Mesendoderm (in vitro differentiated cells): ENCODE measurements around the gene SH2D4B.

Experiments used
- DNase-seq: peaks from one replicate; pipeline ENCODE4 v3.0.0; 2013
- H2AK5ac ChIP-seq: 2 replicates; pipeline ENCODE4 v1.6.1; 2013; ENCODE audit warnings: low read length, inconsistent platforms
- H2BK120ac ChIP-seq: 2 replicates; pipeline ENCODE4 v1.6.1; 2013; ENCODE audit warnings: low read depth, mild to moderate bottlenecking, low read length, moderate library complexity, mixed read lengths
- H2BK15ac ChIP-seq: replicated peaks from 2 replicates; pipeline ENCODE4 v1.6.1; 2013; ENCODE audit warnings: low read depth, mild to moderate bottlenecking, moderate library complexity
- H2BK5ac ChIP-seq: 2 replicates; pipeline ENCODE4 v1.6.1; 2013; ENCODE audit warnings: low read length, inconsistent platforms
- H3K18ac ChIP-seq: 2 replicates; pipeline ENCODE4 v1.6.1; 2013; ENCODE audit warnings: mild to moderate bottlenecking, low read length, mixed read lengths
- H3K23ac ChIP-seq: one replicate; pipeline ENCODE4 v1.6.1; 2013; ENCODE audit warnings: low read length
- H3K27ac ChIP-seq: 2 replicates; pipeline ENCODE4 v1.5.1; 2013; ENCODE audit warnings: low read depth, mild to moderate bottlenecking, inconsistent platforms, low read length, moderate library complexity
- H3K27me3 ChIP-seq: 2 replicates; pipeline ENCODE4 v1.6.1; 2013; ENCODE audit warnings: low read length, control low read depth, mild to moderate bottlenecking, inconsistent platforms; ENCODE audit not compliant: insufficient read depth, poor library complexity
- H3K36me3 ChIP-seq: 2 replicates; pipeline ENCODE4 v1.6.1; 2013; ENCODE audit warnings: low read length, inconsistent platforms; ENCODE audit not compliant: control insufficient read depth, insufficient read depth
- H3K4ac ChIP-seq: one replicate; pipeline ENCODE4 v1.6.1; 2013; ENCODE audit warnings: low read depth, mild to moderate bottlenecking, low read length, moderate library complexity
- H3K4me1 ChIP-seq: 2 replicates; pipeline ENCODE4 v1.6.1; 2013; ENCODE audit warnings: low read depth, low read length, inconsistent platforms; ENCODE audit not compliant: control insufficient read depth
- H3K4me2 ChIP-seq: 2 replicates; pipeline ENCODE4 v1.6.1; 2013; ENCODE audit warnings: low read length
- H3K4me3 ChIP-seq: 2 replicates; pipeline ENCODE4 v1.5.1; 2013; ENCODE audit warnings: mild to moderate bottlenecking, low read length
- H3K56ac ChIP-seq: one replicate; pipeline ENCODE4 v1.6.1; 2013; ENCODE audit warnings: low read length
- H3K79me1 ChIP-seq: 2 replicates; pipeline ENCODE4 v1.6.1; 2013; ENCODE audit warnings: low read length, inconsistent platforms
- H3K79me2 ChIP-seq: 2 replicates; pipeline ENCODE4 v1.6.1; 2013; ENCODE audit warnings: mild to moderate bottlenecking, low read length; ENCODE audit not compliant: control insufficient read depth, insufficient read depth
- H3K9ac ChIP-seq: 2 replicates; pipeline ENCODE4 v1.6.1; 2013; ENCODE audit warnings: low read length, inconsistent platforms
- H4K5ac ChIP-seq: one replicate; pipeline ENCODE4 v1.6.1; 2013; ENCODE audit warnings: low read length
- H4K8ac ChIP-seq: one replicate; pipeline ENCODE4 v1.6.1; 2013; ENCODE audit warnings: low read depth, mild to moderate bottlenecking, control low read depth, low read length, moderate library complexity
- WGBS: extraction: QIAGEN DNeasy Blood & Tissue Kit; methylation state at CpG from one replicate; pipeline ENCODE4 v1.1.7; 2013; ENCODE audit warnings: low lambda C conversion rate, missing lambda C conversion rate; ENCODE audit not compliant: insufficient coverage; ENCODE audit errors: extremely low coverage; 5-methylcytosine and 5-hydroxymethylcytosine counted together

SH2D4B gene

DNA sequence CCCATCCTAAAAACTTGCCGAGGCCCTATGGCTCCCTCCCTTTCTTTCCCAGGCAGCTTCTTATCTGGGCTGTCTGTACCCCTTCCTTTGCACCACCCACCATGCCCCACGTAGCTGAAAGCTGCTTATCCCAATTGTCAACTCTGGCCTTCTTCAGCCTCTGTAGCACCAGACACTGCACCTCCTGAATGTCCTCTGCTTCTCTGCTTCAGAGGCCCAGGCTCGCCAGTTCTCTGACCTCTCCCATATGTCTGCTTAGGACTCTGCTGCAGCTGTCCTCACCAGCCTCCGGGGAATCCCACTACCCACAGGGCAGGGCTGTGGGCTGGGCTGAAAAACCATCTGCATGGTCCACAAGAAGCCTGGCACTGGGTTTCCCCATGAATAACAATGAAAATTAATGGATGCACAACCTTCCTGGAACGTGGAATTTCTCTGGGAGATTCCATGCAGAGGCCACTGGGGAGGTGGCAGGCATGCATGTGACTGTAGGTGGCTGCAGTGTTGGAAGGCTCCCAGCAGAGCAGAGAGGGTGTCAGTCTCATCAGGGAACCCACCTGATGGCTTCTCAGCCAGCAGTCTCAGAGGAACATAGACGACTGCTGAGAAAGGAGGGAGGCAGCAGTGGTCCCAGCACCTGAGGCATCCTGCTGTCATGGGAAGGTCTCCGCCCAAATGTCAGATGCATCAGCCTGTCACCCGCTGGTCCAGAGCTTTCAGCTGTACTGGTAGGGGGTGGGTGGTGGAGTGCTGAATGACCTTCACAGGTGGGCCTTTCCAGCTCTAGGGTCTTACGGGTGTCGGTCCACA is 16.8 kb upstream of the SH2D4B start:
- peaks cover 1% of the 10 kb centered on the region for H3K36me3 ChIP-seq
- no peaks in the 10 kb centered on the region for H3K4me1 ChIP-seq
- no peaks in the 10 kb centered on the region for H3K27me3 ChIP-seq
- no peak overlapping the region for H3K18ac ChIP-seq
- H3K27ac ChIP-seq, result no peak overlapping the region
- no peak for DNase-seq
- H3K4me3 ChIP-seq, result no peak overlapping the region
- H4K5ac ChIP-seq, result no peak overlapping the region
- H2BK15ac ChIP-seq, result no peak overlapping the region
- H3K56ac ChIP-seq, result no peak overlapping the region
- H3K9ac ChIP-seq, result no peak overlapping the region
- H4K8ac ChIP-seq, result no peak overlapping the region
- H2BK120ac ChIP-seq, result no peak overlapping the region
- no peak overlapping the region for H2BK5ac ChIP-seq
- no peak overlapping the region for H3K4me2 ChIP-seq
- WGBS, result no CpG with 5 or more reads among the region's 10 CpGs
- H3K79me1 ChIP-seq, result no peaks in the 10 kb centered on the region
- no peak overlapping the region for H3K4ac ChIP-seq
- no peak overlapping the region for H3K23ac ChIP-seq
- no peak overlapping the region for H2AK5ac ChIP-seq
- no peaks in the 10 kb centered on the region for H3K79me2 ChIP-seq

DNA sequence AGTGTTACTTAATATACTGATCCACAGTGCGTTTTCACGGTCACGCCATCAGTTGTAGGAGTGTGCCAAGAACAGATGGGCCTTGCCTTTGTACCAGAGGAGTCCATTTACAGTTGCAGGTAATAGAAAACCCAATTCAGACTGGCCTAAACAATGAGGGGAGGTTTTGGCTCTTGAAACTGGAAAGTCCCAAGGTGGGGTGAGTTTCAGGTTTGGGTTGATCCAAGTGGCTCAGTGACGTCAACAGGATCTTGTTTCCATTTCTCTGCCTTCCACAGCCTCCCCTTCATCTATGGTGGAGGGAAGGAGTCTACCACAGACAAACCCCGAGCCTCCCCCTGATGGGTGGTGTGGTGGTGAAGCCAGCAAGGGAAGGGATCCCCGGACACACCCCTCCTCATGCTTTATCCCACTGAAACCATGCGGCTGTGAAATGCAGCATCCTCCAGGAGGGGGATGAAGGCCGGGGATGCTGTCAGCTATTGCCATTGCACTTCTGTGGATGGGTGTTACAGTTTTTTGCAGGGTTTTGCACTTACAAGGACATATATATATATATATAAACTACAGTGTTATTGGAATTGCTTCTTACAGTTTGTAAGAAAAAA is 14.8 kb upstream of the SH2D4B start:
- H3K4me3 ChIP-seq, result no peak overlapping the region
- H3K4ac ChIP-seq, result no peak overlapping the region
- no peak for DNase-seq
- H3K4me2 ChIP-seq, result no peak overlapping the region
- no peaks in the 10 kb centered on the region for H3K27me3 ChIP-seq
- no peak overlapping the region for H3K27ac ChIP-seq
- H3K36me3 ChIP-seq, result peaks cover 1% of the 10 kb centered on the region
- H2BK120ac ChIP-seq, result no peak overlapping the region
- H4K8ac ChIP-seq, result no peak overlapping the region
- H3K56ac ChIP-seq, result no peak overlapping the region
- no peaks in the 10 kb centered on the region for H3K79me1 ChIP-seq
- no peak overlapping the region for H3K23ac ChIP-seq
- no peaks in the 10 kb centered on the region for H3K4me1 ChIP-seq
- no CpG with 5 or more reads among the region's 8 CpGs for WGBS
- no peak overlapping the region for H4K5ac ChIP-seq
- H3K79me2 ChIP-seq, result no peaks in the 10 kb centered on the region
- H2BK15ac ChIP-seq, result no peak overlapping the region
- no peak overlapping the region for H3K9ac ChIP-seq
- H2BK5ac ChIP-seq, result no peak overlapping the region
- no peak overlapping the region for H2AK5ac ChIP-seq
- no peak overlapping the region for H3K18ac ChIP-seq

DNA sequence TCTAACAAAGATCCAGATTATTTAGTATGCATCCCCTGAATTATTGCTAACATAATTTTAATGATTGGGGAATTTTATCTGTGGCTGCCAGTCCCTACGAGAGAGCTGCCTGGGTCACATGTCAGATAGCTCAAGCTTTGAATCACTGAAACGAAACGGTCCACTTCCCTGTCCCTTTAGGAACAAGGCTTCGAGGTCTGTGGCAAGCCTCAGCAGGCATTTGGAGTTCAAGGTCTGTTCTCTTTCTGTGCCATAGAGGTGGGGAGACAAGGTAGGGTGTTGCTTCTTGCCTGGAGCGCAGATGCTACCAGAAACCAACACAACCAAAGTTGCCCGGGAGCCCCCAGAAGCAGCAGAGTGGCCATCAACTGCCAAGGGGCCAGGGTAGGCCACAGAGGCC is 13.9 kb upstream of the SH2D4B start:
- H3K79me1 ChIP-seq, result no peaks in the 10 kb centered on the region
- H4K8ac ChIP-seq, result no peak overlapping the region
- no peaks in the 10 kb centered on the region for H3K36me3 ChIP-seq
- no peak for DNase-seq
- H3K9ac ChIP-seq, result no peak overlapping the region
- H3K4ac ChIP-seq, result no peak overlapping the region
- no peak overlapping the region for H3K4me3 ChIP-seq
- H4K5ac ChIP-seq, result no peak overlapping the region
- H2BK15ac ChIP-seq, result no peak overlapping the region
- H2AK5ac ChIP-seq, result no peak overlapping the region
- H3K27me3 ChIP-seq, result no peaks in the 10 kb centered on the region
- WGBS, result no CpG with 5 or more reads among the region's 6 CpGs
- no peak overlapping the region for H2BK120ac ChIP-seq
- no peak overlapping the region for H3K4me2 ChIP-seq
- no peak overlapping the region for H2BK5ac ChIP-seq
- H3K4me1 ChIP-seq, result no peaks in the 10 kb centered on the region
- no peak overlapping the region for H3K18ac ChIP-seq
- no peak overlapping the region for H3K56ac ChIP-seq
- H3K79me2 ChIP-seq, result no peaks in the 10 kb centered on the region
- no peak overlapping the region for H3K23ac ChIP-seq
- H3K27ac ChIP-seq, result no peak overlapping the region

DNA sequence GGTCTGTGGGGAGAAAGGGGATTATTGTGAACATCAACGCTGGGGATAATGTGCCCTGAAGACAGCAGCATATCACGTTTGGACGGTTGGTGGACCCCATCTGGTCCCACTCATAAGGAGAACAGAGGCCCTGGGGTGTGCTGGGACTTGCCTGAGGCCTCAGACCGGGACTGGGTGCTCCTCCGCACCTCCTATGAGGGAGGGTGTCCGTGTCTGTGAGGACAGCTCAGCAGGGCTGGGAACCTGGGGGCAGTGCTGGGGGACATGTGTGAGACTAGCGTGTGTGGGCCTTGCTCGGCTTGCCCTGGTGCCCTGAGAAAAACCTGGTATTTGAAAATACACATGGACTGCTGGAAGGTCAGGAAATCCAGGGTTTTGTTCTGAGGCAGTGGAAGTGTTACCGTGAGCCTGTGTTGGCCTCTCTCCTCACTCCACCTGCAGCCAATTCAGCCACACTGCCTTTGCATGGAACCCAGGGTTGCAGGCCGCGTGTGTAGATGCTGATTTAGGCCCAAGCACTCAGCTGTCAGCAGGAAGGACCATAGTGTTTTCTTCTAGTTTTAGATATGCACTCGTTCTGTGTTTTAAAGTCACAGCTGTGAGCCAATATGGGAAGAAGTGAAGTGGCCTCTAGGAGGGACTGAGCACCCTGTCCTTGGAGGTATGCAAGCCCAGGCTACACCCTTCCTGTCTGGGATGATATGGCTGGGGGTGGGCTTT is 13.4 kb upstream of the SH2D4B start:
- H3K9ac ChIP-seq, result no peak overlapping the region
- no peak overlapping the region for H2BK120ac ChIP-seq
- WGBS, result no CpG with 5 or more reads among the region's 12 CpGs
- H2BK15ac ChIP-seq, result no peak overlapping the region
- no peaks in the 10 kb centered on the region for H3K4me1 ChIP-seq
- H3K56ac ChIP-seq, result no peak overlapping the region
- H3K79me1 ChIP-seq, result no peaks in the 10 kb centered on the region
- no peak overlapping the region for H3K4me3 ChIP-seq
- no peaks in the 10 kb centered on the region for H3K36me3 ChIP-seq
- no peak overlapping the region for H2AK5ac ChIP-seq
- H3K23ac ChIP-seq, result no peak overlapping the region
- H3K4me2 ChIP-seq, result no peak overlapping the region
- no peak for DNase-seq
- no peak overlapping the region for H4K5ac ChIP-seq
- H3K79me2 ChIP-seq, result no peaks in the 10 kb centered on the region
- no peak overlapping the region for H3K18ac ChIP-seq
- H3K27me3 ChIP-seq, result no peaks in the 10 kb centered on the region
- no peak overlapping the region for H4K8ac ChIP-seq
- no peak overlapping the region for H2BK5ac ChIP-seq
- H3K4ac ChIP-seq, result no peak overlapping the region
- no peak overlapping the region for H3K27ac ChIP-seq

DNA sequence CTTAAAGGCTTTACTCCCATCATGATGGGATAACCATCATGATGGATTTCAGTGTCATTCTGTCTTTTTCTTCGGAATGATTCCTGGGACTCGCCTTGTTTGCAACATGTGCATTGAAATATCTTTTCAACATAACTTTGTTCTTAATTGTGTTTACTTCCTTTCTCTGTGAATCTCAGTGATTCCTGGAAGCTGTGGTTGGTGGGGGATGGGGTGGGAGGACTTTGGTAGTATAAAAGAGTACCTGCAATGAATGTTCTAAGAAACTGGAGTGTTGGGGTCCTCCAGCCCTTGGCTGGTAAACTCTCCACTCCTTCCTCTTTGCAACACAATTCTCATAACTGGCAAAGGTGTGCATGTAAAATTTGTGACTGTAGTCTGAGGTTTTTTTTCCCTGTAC is 11.5 kb upstream of the SH2D4B start:
- Histone ChIP-seq H3K56ac (no peak overlapping the region), H3K18ac (no peak overlapping the region), H3K27ac (no peak overlapping the region), H3K79me1 (no peaks in the 10 kb centered on the region), H3K36me3 (no peaks in the 10 kb centered on the region), H4K5ac (no peak overlapping the region), H2BK15ac (no peak overlapping the region), H3K79me2 (no peaks in the 10 kb centered on the region), H3K4me1 (no peaks in the 10 kb centered on the region), H3K23ac (no peak overlapping the region), H3K4ac (no peak overlapping the region), H3K4me2 (no peak overlapping the region), H2AK5ac (no peak overlapping the region), H4K8ac (no peak overlapping the region), H3K27me3 (no peaks in the 10 kb centered on the region), H3K9ac (no peak overlapping the region), H2BK120ac (no peak overlapping the region), H2BK5ac (no peak overlapping the region), H3K4me3 (no peak overlapping the region)
- DNase-seq, result no peak
- no CpG with 5 or more reads among the region's 2 CpGs for WGBS
